HepG2 (cell line): ENCODE results near the gene MPO. TPM values are rescaled to one million over a fixed set of nuclear protein-coding genes. Genes with fewer than 3 reads are reported as not detected.

Experiments
- AHR ChIP-seq: IDR thresholded peaks from 2 replicates; pipeline ENCODE4 v1.6.1; 2018; ENCODE audit warnings: missing genetic modification reagents, missing compliant biosample characterization
- HCFC1 ChIP-seq: fragments of 150-350 bp; IDR thresholded peaks from 2 replicates; pipeline ENCODE4 v1.6.1; 2014; ENCODE audit warnings: low read depth, low read length
- HOXA7 ChIP-seq: sonication (generic); formaldehyde crosslinking; IDR thresholded peaks from 2 replicates; pipeline ENCODE4 v1.8.1; 2022; ENCODE audit warnings: mild to moderate bottlenecking, missing genetic modification reagents, moderate library complexity
- KMT2A ChIP-seq: sonication (generic); formaldehyde crosslinking; IDR thresholded peaks from 2 replicates; pipeline ENCODE4 v1.4.0; 2020; ENCODE audit warnings: missing genetic modification reagents
- NFYB ChIP-seq: sonication (generic); formaldehyde crosslinking; IDR thresholded peaks from 2 replicates; pipeline ENCODE4 v1.4.0; 2020; ENCODE audit warnings: missing genetic modification reagents
- REPIN1 ChIP-seq: sonication (generic); formaldehyde crosslinking; IDR thresholded peaks from 2 replicates; pipeline ENCODE4 v1.8.0; 2022; ENCODE audit warnings: missing genetic modification reagents, low read depth, mild to moderate bottlenecking, borderline replicate concordance
- ZBTB3 ChIP-seq: sonication (generic); formaldehyde crosslinking; IDR thresholded peaks from 2 replicates; pipeline ENCODE4 v1.4.0; 2020; ENCODE audit warnings: low read depth, mild to moderate bottlenecking, moderate library complexity, missing genetic modification reagents, borderline replicate concordance
- ZEB1 ChIP-seq: IDR thresholded peaks from 2 replicates; pipeline ENCODE4 v1.6.1; 2012; ENCODE audit warnings: mild to moderate bottlenecking, low read depth, inconsistent platforms; ENCODE audit not compliant: insufficient replicate concordance
- ZKSCAN1 ChIP-seq: fragments of 150-350 bp; IDR thresholded peaks from 2 replicates; pipeline ENCODE4 v1.6.1; 2014; ENCODE audit warnings: low read length
- ZMYM2 ChIP-seq: sonication (generic); formaldehyde crosslinking; IDR thresholded peaks from 2 replicates; pipeline ENCODE4 v1.8.0; 2022; ENCODE audit warnings: mild to moderate bottlenecking, missing genetic modification reagents
- ZMYM4 ChIP-seq: sonication (generic); formaldehyde crosslinking; IDR thresholded peaks from 2 replicates; pipeline ENCODE4 v1.8.1; 2023; ENCODE audit warnings: mild to moderate bottlenecking, missing genetic modification reagents
- ZNF468 ChIP-seq: sonication (generic); formaldehyde crosslinking; IDR thresholded peaks from 2 replicates; pipeline ENCODE4 v1.8.0; 2022; ENCODE audit warnings: mild to moderate bottlenecking, moderate library complexity, missing genetic modification reagents
- ZNF619 ChIP-seq: sonication (generic); formaldehyde crosslinking; IDR thresholded peaks from 2 replicates; pipeline ENCODE4 v1.4.0; 2020; ENCODE audit warnings: mild to moderate bottlenecking, missing genetic modification reagents
- ZNF720 ChIP-seq: sonication (generic); formaldehyde crosslinking; IDR thresholded peaks from 2 replicates; pipeline ENCODE4 v1.4.0; 2020; ENCODE audit warnings: missing genetic modification reagents
- ZNF773 ChIP-seq: sonication (generic); formaldehyde crosslinking; IDR thresholded peaks from 2 replicates; pipeline ENCODE4 v1.4.0; 2020; ENCODE audit warnings: missing genetic modification reagents, borderline replicate concordance
- ZSCAN30 ChIP-seq: sonication (generic); formaldehyde crosslinking; IDR thresholded peaks from 2 replicates; pipeline ENCODE4 v1.5.0; 2020; ENCODE audit warnings: mild to moderate bottlenecking, missing genetic modification reagents
- polyA plus RNA-seq, 8 experiments: library from polyadenylated mRNA; depleted of rRNA in 3 of 8; stranded (reverse) in 7 of 8; unstranded in 1 of 8; fragments of >200 nt; fragmentation: Illumina TruSeq in 4 of 8; extraction: Trizol in 4 of 8; gene quantifications; 2 replicates each; pipeline versions ENCODE4 v1.2.1 to v1.2.3, GENCODE V29; 2011 to 2016; ENCODE audit warnings: low read depth in 4 of 8, missing spikeins in 1 of 8, mixed read lengths in 1 of 8; ENCODE audit not compliant: insufficient read depth in 1 of 8
- total RNA-seq, 5 experiments: library from RNA; depleted of rRNA; stranded (reverse); fragments of >200 nt; fragmentation: Illumina TruSeq; extraction: Trizol; gene quantifications; 2 replicates each; pipeline ENCODE4 v1.2.3, GENCODE V29; 2016; ENCODE audit warnings: low read depth in 1 of 5
- TF ChIP-seq, protein P1 (sequence below): sonication (generic); formaldehyde crosslinking; IDR thresholded peaks from 2 replicates; pipeline ENCODE4 v1.4.0; 2020; ENCODE audit warnings: missing genetic modification reagents
- TF ChIP-seq, protein P2 (sequence below): IDR thresholded peaks from 2 replicates; pipeline ENCODE4 v1.6.1; 2016; ENCODE audit warnings: mild to moderate bottlenecking
- TF ChIP-seq, protein P3 (sequence below): sonication (generic); formaldehyde crosslinking; IDR thresholded peaks from 2 replicates; pipeline ENCODE4 v1.4.0; 2020; ENCODE audit warnings: mild to moderate bottlenecking, missing genetic modification reagents
- TF ChIP-seq, protein P4 (sequence below): sonication (generic); formaldehyde crosslinking; IDR thresholded peaks from 2 replicates; pipeline ENCODE4 v1.4.0; 2020; ENCODE audit warnings: missing genetic modification reagents
- TF ChIP-seq, protein P5 (sequence below): sonication (generic); formaldehyde crosslinking; IDR thresholded peaks from 2 replicates; pipeline ENCODE4 v1.5.1; 2020; ENCODE audit warnings: mild to moderate bottlenecking, missing genetic modification reagents, moderate library complexity

The MPO gene
- total and polyA plus RNA-seq, 2 of the 13 experiments (the other 11 are each of a cell fraction or from before 2014, with no cell fraction given) = not detected

DNA sequence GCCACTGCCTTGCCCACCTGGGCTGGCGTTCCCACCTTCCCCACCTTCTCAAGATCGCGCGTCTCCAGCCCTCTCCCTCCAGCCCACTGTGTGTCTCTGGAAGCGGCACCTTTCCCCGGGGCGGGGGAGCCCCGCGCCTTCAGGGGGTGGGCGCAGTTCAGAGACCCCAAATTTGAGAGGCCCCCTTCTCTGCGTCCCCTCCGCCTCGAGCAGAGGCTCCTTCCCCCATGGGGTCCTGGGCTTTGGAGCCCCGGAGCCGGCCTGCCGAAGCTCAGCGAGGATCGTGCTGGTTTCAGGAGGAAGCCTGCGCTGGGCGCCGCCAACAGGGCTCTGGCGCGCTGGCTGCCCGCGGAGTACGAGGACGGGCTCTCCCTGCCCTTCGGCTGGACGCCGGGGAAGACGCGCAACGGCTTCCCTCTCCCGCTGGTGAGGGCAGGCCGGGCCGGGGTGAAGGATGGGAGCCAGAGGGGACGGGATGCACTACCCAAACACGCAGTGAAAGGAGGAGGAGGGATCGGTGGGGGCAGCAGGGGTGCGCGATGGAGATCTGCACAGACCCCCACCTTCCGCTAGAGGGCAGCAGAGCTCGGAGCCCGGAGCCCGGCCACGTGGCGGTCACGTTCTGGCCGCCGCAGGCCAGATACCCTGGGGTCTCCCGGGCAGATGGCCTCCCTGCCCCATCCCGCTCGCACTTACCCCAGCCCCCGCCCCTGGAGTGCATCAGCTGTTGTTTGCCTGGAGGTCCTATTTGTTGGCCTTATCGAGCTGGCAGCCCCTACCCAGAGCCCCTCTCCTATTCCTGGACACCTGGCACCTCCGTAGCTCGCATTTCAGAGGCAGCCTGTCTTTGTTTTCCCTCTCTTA lies 31.2 kb downstream of the MPO start (continued):
- TF ChIP-seq, protein P1, sequence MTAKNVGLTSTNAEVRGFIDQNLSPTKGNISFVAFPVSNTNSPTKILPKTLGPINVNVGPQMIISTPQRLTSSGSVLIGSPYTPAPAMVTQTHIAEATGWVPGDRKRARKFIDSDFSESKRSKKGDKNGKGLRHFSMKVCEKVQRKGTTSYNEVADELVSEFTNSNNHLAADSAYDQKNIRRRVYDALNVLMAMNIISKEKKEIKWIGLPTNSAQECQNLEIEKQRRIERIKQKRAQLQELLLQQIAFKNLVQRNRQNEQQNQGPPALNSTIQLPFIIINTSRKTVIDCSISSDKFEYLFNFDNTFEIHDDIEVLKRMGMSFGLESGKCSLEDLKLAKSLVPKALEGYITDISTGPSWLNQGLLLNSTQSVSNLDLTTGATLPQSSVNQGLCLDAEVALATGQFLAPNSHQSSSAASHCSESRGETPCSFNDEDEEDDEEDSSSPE = peak; percentile 85
- TF ChIP-seq, protein P2, sequence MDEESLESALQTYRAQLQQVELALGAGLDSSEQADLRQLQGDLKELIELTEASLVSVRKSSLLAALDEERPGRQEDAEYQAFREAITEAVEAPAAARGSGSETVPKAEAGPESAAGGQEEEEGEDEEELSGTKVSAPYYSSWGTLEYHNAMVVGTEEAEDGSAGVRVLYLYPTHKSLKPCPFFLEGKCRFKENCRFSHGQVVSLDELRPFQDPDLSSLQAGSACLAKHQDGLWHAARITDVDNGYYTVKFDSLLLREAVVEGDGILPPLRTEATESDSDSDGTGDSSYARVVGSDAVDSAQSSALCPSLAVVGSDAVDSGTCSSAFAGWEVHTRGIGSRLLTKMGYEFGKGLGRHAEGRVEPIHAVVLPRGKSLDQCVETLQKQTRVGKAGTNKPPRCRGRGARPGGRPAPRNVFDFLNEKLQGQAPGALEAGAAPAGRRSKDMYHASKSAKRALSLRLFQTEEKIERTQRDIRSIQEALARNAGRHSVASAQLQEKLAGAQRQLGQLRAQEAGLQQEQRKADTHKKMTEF = peak; percentile 70
- TF ChIP-seq ZNF468 (CRISPR knock-in tag) (peak; percentile 89; the same call in 1 of the 2 replicates), AHR (peak; percentile 49; the same call in 1 of the 2 replicates), HOXA7 (CRISPR knock-in tag) (0 out of 2 replicates have a peak, but pooled peaks have one; percentile 23), ZNF773 (CRISPR knock-in tag) (peak; percentile 77; the same call in 1 of the 2 replicates), NFYB (CRISPR knock-in tag) (peak; percentile 6; the same call in 1 of the 2 replicates), ZKSCAN1 (no peak), KMT2A (CRISPR knock-in tag) (peak; percentile 31; the same call in 1 of the 2 replicates), ZSCAN30 (CRISPR knock-in tag) (no peak), REPIN1 (peak; percentile 90), ZMYM2 (CRISPR knock-in tag) (no peak), ZNF720 (CRISPR knock-in tag) (no peak), ZMYM4 (CRISPR knock-in tag) (peak; percentile 48; the same call in 1 of the 2 replicates), ZNF619 (CRISPR knock-in tag) (peak; percentile 76; the same call in 1 of the 2 replicates), ZBTB3 (CRISPR knock-in tag) (no peak), HCFC1 (no peak), ZEB1 (no peak)
- TF ChIP-seq, protein P3, sequence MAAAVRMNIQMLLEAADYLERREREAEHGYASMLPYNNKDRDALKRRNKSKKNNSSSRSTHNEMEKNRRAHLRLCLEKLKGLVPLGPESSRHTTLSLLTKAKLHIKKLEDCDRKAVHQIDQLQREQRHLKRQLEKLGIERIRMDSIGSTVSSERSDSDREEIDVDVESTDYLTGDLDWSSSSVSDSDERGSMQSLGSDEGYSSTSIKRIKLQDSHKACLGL (CRISPR knock-in tag) = peak; percentile 61
- TF ChIP-seq, protein P4, sequence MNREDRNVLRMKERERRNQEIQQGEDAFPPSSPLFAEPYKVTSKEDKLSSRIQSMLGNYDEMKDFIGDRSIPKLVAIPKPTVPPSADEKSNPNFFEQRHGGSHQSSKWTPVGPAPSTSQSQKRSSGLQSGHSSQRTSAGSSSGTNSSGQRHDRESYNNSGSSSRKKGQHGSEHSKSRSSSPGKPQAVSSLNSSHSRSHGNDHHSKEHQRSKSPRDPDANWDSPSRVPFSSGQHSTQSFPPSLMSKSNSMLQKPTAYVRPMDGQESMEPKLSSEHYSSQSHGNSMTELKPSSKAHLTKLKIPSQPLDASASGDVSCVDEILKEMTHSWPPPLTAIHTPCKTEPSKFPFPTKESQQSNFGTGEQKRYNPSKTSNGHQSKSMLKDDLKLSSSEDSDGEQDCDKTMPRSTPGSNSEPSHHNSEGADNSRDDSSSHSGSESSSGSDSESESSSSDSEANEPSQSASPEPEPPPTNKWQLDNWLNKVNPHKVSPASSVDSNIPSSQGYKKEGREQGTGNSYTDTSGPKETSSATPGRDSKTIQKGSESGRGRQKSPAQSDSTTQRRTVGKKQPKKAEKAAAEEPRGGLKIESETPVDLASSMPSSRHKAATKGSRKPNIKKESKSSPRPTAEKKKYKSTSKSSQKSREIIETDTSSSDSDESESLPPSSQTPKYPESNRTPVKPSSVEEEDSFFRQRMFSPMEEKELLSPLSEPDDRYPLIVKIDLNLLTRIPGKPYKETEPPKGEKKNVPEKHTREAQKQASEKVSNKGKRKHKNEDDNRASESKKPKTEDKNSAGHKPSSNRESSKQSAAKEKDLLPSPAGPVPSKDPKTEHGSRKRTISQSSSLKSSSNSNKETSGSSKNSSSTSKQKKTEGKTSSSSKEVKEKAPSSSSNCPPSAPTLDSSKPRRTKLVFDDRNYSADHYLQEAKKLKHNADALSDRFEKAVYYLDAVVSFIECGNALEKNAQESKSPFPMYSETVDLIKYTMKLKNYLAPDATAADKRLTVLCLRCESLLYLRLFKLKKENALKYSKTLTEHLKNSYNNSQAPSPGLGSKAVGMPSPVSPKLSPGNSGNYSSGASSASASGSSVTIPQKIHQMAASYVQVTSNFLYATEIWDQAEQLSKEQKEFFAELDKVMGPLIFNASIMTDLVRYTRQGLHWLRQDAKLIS (CRISPR knock-in tag) = no peak
- TF ChIP-seq, protein P5, sequence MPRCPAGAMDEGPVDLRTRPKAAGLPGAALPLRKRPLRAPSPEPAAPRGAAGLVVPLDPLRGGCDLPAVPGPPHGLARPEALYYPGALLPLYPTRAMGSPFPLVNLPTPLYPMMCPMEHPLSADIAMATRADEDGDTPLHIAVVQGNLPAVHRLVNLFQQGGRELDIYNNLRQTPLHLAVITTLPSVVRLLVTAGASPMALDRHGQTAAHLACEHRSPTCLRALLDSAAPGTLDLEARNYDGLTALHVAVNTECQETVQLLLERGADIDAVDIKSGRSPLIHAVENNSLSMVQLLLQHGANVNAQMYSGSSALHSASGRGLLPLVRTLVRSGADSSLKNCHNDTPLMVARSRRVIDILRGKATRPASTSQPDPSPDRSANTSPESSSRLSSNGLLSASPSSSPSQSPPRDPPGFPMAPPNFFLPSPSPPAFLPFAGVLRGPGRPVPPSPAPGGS (CRISPR knock-in tag) = 0 out of 2 replicates have a peak, but pooled peaks have one; percentile 70
